ENCODE data around the gene KCNJ1.

Gene KCNJ1

DNA sequence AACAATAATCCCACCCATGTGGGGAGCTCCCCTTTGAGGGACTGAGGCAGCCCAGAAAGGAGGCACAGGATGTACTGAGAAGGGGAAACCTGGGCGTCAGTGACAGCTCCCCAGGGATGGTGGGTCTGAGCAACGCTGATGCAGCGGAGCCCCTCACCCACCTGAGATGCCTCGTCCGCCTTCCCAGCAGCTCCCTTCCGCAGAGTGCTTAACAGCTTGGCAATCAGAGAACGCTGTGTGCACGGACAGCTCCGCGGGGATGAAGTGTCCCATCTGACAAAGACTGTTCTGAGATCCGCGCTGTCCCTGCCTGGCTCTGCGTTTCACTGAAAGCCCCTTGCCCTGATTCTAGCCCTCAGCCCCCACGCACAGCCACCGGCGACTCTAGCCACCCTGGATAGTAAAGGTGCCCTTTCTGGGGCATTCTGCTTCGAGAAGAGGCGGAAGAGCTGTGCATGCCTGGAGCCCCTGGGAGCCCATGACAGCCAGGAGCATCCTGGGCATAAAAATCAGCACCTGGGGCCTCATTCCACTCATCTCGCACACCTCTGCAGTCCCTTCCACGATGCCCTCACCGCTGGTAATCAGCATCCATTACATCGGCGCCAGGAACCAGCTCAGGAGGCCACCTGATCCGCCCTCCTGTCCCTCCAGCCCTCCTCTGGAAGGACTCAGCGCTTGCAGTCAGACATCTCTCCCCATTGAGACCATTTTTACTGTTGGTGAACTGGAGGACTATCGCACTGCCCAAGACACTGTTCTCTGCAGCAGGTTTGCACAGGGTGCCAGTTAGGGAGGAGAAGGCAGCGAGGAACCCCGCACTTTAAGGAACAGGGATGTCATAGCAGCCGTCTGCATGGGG lies 34.8 kb upstream of the KCNJ1 start:
- no peak for DNase-seq (ENCODE audit: low read depth)

DNA sequence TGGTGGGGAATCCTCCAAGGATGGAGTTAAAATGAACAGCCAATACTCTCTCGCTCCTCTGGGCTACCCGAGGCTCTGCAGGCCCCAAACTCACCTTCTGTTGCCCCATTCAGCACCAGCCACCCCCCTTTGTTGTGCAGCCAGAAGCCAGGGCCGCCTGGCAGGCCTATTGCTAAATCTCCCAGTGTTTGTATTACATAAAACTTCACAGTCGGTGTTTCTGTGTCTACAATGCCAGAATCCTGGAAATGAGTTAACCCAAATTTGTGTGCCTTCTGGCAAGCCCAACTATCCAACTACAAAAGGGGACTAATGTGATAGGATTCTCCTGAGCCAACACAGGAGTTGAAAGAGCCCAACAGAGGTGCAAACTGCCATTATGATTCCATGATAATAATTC lies 33.4 kb upstream of the KCNJ1 start:
- no peak for DNase-seq (ENCODE audit: low read depth)

GRCh38 chr11:128898580-128899344 lies 31.7 kb upstream of the KCNJ1 start:
- DNase-seq (ENCODE audit: low read depth): no peak

GRCh38 chr11:128897826-128898225 lies 30.7 kb upstream of the KCNJ1 start:
- DNase-seq (ENCODE audit: low read depth): no peak

GRCh38 chr11:128896356-128896755 lies 29.3 kb upstream of the KCNJ1 start:
- DNase-seq (ENCODE audit: low read depth): no peak

- no peak for DNase-seq (ENCODE audit: low read depth)
These were observed 28.4 kb upstream of the KCNJ1 start for GRCh38 chr11:128895526-128895925.

DNA sequence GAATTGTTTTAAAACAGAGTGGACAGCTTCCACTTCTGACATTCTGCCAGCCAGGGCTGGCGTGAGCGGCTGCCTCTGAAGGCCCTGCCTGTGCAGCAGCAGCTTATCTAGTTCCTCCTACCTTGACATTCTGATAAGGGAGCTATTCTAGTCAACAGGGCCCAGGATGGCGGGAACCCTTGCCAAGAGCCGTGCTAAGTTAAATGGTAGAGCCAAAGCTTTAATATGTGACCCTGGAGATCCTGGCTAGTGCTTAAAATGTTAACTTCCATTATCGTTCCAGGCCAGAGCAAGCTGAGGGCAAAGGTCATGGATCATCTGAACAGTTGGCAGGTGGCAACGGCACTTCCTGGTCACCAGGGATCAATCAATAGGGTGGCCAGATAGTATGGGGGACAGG lies 27.6 kb upstream of the KCNJ1 start:
- no peak for DNase-seq (ENCODE audit: low read depth)

- no peak for DNase-seq (ENCODE audit: low read depth)
These were observed 27.2 kb upstream of the KCNJ1 start for GRCh38 chr11:128894286-128894681.

DNA sequence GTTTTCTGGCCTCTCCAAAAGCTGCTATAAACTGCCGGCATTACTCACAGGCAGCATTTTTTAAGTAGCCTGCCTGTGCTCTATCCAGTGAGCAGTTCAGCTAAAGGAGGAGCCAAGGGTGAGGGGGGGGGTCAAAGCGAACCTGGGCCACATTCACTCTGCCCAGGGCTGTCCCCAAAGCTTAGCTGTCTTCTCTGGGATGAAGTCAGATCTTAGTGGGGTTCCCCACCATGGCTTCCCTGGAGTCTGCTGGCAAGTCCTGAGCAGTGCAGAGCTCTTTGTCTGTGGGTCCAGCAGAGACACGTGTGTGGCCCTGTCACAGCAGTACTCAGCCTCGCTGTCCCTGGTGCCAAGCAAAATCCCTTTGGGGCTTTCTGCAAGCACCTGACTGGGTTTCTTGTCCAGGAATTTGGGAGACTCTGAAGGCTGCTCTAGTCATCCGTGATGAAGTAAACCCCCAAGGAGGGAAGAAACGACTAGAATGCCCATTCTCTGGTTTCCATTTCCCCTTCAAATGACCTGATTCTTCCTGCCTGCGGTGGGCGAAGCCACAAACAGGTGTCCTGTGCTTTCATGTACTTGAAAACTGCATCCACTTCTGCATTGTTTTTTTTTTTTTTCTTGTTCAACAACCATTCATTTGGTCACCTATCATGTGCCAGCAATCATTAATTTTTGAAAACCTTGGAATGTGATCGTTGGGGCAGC lies 26.6 kb upstream of the KCNJ1 start:
- no peak for DNase-seq (ENCODE audit: low read depth)

- no peak for DNase-seq (ENCODE audit: low read depth)
These were observed 25.9 kb upstream of the KCNJ1 start for GRCh38 chr11:128892866-128893565.

DNA sequence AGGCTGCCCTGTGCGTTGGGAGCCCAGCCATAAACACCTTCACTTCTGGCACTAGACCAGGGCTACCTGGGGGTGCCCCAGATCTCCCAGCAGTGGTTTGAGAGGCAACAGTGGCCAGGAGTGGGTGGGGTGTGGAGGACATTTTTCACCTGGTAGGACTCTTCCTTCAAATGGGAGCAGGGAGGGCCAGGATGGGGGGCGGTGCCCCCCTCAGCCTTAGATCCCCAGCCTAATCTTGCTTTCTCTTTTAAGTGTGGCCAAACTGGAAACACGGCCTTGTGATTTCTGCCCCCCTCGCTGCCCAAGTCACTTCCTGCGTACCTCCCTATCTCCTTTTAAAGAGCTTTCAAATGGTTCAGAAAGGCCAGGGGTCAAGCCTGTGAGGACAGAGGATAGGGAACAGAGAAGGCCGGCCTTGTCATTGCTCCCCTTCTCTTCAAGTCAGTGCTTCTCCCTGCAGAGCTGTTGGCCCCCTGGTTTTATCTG lies 24.9 kb upstream of the KCNJ1 start:
- DNase-seq (ENCODE audit: low read depth): no peak

DNA sequence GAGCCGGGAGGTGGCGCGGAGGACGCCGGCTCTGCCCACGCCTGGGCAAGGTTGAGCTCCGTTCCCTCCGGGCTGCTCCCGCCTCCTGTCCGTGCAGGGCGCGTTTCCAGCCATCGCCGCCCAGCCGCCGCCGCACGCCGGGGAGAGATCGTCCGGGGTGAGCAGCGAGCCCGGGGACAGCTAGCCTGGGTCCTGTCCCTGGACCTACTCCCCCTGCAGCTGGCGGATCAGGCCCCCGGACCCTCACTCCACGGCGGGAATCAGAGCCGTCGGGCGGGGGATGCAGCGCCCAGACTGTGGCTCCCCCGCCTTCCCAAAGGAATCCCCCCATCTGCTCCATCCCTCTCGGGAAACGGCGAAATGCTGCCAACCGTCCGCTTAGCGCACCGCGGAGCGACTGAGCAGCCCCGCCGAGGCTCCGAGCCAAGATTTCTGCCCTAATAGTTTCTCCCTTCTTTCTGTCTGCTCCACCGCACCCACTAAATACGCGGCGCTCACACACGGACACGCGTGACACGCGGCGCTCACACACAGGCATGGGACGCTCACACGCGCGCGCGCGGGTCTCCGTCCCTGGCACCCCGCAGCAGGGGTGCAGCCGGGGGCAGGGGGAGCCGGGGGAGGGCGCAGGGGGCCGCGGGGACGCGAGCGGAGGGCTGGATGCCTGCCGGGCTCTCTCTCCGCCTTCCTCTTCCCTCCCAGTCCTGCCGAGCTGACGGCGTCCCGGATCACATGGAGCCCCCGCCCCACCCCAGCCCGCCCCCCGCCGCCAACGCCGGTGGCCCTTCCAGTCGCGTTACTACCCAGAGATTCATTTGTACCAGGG lies 23.7 kb upstream of the KCNJ1 start, which contains the start of gene KCNJ5:
KCNJ5 (plus strand) TSS at position 814 of the 826 bp plus-strand sequence. CDS start 19,918 bp downstream, outside the sequence.
- DNase-seq (ENCODE audit: low read depth): no peak

GRCh38 chr11:128890216-128890542 lies 23.1 kb upstream of the KCNJ1 start:
- DNase-seq (ENCODE audit: low read depth): no peak

DNA sequence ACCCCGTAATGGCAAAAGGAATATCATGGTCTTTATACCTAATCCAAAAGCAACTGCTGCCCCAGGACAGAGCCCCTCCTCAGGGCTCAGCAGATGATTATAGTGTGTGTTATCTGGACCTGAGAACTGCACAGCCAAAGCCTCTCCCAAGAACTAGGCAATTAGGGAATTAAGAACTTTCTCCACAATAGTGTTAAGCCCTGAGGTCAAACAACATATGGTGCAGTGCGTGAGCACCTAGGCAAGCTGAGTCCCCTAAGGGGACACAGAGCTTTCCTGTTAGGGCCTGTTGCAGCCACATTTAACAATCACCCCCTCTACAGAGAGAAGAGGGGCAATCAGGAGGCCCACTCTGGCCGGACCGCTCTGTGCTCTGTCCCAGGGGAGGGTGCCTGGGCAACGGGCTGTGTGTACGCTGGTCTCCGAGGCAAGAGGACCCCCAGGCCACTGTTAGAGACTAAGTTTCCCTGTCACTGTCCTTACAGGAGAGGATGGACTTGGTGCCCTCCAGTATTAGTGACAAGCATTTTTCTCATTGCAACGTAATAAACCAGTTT lies 22.6 kb upstream of the KCNJ1 start:
- DNase-seq (ENCODE audit: low read depth): no peak

GRCh38 chr11:128888034-128888985 lies 21.2 kb upstream of the KCNJ1 start:
- DNase-seq (ENCODE audit: low read depth): no peak

GRCh38 chr11:128886406-128887124 lies 19.5 kb upstream of the KCNJ1 start:
- DNase-seq (ENCODE audit: low read depth): no peak

GRCh38 chr11:128884703-128885338 lies 17.7 kb upstream of the KCNJ1 start:
- DNase-seq (ENCODE audit: low read depth): no peak

GRCh38 chr11:128884054-128884453 lies 17.0 kb upstream of the KCNJ1 start:
- DNase-seq (ENCODE audit: low read depth): no peak
